DMS79 treated with DMSO at 0.1 percent for 48 hours (cell line): Measurements from ENCODE around the gene CR1.
"Not testable (repeated sequence)": the region's sequence is repeated elsewhere in the genome, so short reads cannot be mapped to it uniquely, and the experiment has no call there.

ENCODE experiments used
- DNase-seq: peaks from one replicate; lab custom pipeline; 2025; lab: John Stamatoyannopoulos, UW

The CR1 gene

DNA sequence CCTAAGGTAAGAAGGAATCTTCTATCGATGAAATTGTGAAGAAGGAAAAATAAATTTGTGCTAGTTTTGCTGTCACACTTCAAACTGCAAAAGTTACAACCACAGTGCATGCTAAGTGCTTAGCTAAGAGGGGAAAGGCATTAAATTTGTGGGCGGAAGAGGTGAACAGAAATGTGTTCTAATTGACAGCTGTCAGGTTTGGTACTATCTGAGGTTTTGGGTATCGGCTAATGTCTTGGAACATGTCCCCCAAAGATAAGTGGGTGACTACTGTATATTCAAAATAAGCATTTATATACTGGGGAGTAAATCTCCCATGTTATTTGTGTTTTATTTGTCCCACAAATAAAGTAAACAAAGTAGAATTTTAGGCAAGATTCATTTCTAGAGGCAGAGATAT is 8.0 kb downstream of the CR1 start:
- DNase-seq, result no peak

DNA sequence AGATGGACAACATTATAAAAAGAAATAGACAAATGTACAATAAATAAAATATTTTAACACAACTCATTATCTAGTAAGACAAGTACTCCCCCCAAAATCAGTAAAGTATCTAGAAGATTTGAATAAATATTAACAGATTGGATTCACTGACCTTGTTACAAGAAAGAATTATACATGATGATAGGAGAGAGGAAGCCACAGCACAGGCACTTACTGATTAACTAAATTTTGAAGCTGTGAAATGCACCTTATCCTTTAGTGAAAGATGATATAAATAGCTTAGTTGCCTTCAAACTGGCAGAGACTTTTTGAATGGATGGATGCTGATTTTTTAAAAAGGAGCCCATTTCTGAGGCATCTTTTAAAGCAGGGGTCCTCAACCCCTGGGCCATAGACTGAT is 8.5 kb downstream of the CR1 start:
- DNase-seq, result no peak

DNA sequence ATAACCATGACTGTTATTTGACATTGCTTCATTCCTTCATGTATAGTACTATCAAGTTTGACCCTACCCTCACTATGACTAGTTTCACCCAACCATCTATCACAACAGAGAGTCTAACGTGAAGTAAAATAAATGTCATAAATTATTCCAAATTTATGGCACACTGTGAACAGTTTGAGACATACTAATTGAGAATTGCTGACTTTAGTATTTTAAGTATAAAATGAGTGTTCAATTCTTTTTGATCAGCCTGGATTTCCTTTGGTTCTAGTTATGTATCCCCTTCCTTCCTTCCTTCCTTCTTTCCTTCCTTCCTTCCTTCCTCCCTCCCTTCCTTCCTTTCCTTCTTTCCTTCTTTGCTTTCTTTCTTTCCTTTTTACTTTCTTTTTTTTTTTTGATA is 14.5 kb downstream of the CR1 start:
- DNase-seq, result no peak

DNA sequence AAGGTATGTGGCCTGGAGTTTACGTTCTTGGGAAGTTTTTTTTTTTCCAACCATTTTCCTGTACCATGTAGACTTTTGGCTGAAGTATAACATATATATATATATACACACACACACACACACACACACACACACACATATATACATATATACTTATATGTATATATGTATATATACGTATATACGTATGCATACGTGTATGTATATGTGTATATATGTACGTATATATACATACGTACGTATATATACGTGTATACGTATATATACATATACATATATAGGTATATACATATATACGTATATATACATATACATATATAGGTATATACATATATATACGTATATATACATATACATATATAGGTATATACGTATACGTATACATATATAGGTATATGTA is 18.9 kb downstream of the CR1 start:
- no peak for DNase-seq

DNA sequence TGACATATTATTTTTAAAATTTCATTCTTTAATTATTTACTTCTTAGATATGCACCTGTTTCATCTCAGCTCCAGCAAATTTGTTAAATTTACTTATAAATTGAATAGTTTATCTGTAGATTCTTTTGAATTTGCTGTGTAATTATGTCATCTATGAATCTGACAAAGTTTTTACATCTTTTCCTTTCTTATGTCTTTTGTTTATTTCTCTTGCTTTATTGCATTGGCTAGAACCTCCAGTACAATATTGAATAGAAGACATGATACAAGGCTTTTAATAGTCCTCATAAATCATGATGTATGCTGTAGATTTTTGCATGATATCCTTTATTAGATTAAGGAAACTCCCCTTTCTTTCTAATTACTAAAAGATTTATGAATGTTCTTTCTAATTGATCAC is 20.8 kb downstream of the CR1 start:
- DNase-seq, result no peak

DNA sequence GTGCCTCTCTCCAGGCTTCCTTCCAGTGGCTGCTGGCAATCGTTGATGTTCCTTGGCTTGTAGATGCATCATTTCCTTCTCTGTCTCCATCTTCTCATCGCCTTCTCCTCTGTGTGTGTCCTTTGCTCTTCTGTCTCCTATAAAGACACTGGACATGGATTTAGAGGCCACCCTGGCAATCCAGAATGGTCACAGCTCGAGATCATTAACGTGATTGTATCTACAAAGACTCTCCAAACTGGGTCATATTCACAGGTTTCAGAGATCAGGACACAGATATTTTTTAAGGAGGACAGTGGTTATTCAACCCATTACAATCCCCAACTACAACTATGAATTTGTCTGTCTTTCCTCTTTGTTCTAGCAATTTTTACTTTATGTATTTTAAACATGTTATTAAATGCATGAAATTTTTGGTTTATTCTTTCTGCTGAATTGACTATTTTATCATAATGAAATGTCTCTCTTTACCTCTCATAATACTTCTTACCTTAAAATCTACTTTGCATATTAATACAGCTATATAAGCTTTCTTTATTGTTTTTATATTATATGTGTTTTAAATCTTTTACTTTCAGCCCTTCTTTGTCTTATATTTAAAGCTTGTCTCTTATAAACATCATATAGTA is 22.8 kb downstream of the CR1 start:
- no peak for DNase-seq

DNA sequence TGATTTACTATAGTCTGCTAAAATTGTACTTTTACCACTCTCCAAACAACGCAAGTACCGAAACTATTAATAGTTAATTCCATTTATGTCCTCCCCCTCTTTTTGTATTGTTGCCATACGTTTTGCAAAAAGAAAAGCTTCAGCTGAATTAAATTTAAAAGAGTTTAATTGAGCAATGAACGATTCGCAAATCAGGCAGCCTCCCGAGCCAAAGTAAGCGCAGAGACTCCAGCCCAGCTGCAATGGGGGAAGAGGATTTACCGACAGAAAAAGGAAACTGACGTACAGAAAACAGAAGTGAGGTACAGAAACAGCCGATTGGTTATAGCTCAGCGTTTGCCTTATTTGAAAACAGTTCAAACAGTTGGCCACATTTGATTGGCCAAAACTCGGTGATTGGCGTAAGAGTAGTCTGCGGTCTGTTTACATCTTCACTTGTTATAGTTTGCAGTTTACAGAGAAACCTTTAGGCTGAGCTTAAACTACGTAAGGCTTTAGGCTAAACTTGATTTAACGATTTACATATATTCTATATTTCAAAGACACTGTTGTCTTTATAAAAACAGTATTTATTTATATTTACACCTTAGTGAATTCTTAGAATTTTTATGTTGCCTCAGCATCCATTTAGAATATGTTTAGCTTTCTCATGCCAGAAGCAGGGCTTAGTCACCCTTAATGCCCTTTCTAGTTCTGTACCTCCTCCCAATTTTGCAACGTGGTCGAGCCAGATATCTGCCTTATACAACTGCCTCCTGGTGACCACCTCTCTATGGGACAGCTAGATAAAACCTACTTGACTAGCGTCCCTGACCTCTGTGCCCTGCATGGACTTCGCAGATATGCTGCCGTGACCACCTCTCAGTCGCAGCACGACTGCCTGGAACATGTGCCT is 23.8 kb downstream of the CR1 start:
- DNase-seq, result no peak

DNA sequence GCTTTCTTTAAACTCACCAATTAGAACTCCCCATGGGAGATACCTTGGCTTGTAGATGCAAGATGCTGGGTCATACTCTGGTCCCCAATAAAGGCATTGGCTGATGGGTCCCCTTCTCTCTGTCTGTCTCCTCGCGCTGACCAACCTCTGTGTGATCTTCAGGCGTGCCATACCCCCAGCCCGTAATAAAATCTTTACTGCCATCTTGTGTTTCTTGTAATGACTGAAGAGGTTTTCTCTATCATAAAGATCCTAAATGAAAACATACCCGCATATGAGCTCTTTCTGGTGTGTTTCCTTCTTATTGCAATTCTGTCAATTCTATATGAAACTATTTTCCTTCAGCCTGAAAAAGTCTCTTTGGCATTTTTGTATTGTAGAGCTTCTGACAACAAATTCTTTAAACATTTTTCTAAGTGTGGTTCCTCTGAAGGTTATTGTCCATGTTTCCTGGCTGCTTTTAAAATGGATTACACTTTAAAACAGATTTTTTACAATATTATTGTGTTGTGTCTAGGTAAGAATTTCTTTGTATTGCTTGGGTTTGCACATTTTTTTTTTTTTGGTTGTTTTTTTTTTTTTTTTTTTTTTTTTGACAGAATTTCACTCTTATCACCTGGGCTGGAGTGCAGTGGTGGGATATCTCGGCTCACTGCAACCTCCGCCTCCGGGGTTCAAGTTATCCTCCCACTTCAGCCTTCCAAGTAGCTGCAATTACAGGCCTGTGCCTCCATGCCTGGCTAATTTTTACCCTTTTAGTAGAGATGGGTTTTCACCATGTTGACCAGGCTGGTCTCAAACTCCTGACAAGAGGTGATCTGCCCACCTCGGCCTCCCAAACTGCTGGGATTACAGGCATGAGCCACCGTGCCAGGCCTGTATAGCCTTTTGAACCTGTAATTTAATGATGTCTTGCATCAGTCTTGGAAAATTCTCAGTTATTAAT is 24.7 kb downstream of the CR1 start:
- not testable (repeated sequence) for DNase-seq

DNA sequence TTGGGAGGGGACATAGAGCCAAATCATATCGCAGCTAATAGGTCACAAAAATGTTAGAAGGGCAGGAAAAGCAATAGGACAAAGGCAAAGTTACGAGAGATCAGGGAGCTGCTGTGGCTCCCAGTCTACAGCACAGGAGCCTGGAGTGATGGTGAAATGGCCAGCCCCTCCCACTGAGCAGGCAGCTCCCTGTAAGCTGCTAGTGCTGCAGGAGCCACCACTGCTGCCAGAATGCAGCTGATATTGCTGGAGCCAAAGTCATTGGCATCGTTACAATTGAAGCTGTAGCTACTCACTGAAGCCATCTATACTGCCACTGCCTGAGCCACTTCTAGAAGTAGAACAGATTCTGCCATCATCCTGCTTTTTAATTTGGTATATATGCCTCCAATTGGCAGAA is 29.3 kb downstream of the CR1 start:
- DNase-seq, result not testable (repeated sequence)

DNA sequence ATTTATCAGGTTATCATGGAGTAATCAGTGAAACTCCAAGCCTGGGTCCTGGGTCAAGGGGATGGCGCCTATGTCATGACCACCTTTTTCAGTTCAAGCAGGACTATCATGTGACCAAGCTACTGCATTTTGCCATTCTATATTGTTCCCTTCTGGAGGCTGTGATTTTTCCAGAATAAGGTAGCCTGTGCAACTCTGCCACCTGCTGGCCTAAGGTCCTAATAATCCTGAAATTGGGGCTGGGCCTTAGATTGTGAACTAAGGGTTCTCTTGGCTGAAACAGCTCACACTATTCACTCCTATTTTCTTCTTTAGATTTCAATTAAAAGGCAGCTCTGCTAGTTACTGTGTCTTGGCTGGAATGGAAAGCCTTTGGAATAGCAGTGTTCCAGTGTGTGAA is 32.4 kb downstream of the CR1 start:
- DNase-seq, result not testable (repeated sequence)

DNA sequence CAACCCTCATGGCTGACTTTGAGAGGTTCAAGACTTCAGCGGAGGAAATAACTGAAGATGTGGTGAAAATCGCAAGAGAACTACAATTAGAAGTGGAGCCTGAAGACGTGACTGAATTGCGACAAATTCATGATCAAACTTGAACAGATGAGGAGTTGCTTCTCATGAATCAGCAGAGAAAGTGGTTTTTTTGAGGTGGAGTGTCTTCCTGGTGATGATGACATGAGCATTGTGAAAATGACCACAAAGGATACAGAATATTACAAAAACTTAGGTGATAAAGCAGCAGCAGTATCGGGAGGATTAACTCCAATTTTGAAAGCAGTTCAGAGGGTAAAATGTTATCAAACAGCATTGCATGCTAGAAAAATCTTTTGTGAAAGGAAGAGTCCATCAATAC is 40.3 kb downstream of the CR1 start:
- not testable (repeated sequence) for DNase-seq

DNA sequence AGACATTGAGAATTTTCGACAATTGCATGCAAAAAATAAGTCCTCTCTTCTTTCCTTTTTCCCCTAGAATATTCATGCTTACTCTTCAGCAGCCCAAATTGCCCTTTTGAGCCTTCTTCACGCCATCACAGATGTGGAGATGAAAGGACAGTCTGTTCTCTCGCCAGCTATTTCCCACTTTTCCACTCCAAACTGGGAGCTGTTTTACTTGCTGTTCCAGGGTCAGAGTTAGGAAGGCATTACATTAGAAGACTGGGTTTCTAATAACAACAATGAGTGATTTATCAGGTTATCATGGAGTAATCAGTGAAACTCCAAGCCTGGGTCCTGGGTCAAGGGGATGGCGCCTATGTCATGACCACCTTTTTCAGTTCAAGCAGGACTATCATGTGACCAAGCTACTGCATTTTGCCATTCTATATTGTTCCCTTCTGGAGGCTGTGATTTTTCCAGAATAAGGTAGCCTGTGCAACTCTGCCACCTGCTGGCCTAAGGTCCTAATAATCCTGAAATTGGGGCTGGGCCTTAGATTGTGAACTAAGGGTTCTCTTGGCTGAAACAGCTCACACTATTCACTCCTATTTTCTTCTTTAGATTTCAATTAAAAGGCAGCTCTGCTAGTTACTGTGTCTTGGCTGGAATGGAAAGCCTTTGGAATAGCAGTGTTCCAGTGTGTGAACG is 50.9 kb downstream of the CR1 start:
- DNase-seq, result not testable (repeated sequence)

DNA sequence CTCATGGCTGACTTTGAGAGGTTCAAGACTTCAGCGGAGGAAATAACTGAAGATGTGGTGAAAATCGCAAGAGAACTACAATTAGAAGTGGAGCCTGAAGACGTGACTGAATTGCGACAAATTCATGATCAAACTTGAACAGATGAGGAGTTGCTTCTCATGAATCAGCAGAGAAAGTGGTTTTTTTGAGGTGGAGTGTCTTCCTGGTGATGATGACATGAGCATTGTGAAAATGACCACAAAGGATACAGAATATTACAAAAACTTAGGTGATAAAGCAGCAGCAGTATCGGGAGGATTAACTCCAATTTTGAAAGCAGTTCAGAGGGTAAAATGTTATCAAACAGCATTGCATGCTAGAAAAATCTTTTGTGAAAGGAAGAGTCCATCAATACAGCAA is 58.9 kb downstream of the CR1 start:
- DNase-seq, result not testable (repeated sequence)

DNA sequence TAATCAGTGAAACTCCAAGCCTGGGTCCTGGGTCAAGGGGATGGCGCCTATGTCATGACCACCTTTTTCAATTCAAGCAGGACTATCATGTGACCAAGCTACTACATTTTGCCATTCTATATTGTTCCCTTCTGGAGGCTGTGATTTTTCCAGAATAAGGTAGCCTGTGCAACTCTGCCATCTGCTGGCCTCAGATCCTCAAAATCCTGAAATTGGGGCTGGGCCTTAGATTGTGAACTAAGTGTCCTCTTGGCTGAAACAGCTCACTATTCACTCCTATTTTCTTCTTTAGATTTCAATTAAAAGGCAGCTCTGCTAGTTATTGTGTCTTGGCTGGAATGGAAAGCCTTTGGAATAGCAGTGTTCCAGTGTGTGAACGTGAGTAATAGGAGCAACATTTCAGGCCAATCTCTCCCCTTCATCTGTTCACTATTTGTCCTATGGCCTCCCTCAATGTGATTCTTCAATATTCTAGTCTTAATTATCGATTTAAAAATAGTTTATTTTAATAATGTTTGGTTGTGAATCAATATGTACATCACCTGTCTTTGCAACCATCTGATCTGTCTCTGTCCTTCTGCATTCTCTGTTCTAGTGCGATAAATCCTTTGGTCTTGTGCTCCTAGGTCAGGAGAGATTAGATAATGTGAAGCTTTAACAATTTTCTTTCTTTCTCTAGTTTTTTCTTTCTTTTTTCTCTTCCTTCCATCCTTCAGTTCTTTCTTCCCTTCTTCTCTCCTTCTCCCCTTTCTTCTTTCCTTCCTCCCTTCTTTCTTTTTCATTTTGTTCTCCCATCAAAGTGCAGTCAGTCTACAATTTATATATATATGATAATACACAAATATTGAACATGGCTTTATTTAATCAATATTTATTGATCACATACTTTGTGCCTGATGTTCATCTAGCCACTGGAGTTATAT is 69.8 kb downstream of the CR1 start:
- DNase-seq, result no peak

DNA sequence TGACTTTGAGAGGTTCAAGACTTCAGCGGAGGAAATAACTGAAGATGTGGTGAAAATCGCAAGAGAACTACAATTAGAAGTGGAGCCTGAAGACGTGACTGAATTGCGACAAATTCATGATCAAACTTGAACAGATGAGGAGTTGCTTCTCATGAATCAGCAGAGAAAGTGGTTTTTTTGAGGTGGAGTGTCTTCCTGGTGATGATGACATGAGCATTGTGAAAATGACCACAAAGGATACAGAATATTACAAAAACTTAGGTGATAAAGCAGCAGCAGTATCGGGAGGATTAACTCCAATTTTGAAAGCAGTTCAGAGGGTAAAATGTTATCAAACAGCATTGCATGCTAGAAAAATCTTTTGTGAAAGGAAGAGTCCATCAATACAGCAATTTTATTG is 76.0 kb downstream of the CR1 start:
- not testable (repeated sequence) for DNase-seq

DNA sequence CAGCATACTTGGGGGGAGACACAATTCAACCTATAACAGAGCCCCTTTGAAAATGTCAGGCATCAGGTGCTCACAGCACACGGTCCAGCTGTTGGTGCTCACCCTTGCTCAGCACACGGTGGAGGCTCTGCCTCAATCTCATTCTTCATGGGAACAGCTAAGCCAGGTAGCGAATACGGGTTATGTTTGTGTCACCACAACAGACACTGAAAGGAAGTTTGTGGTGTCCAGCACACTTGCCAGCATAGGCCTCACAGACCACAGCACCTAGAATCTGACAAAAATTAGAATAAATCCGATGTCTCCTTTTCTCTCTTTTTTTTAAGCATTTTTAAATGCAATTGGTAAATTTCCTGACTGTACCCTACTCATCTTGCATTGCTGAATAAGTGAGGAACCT is 77.1 kb downstream of the CR1 start:
- not testable (repeated sequence) for DNase-seq

DNA sequence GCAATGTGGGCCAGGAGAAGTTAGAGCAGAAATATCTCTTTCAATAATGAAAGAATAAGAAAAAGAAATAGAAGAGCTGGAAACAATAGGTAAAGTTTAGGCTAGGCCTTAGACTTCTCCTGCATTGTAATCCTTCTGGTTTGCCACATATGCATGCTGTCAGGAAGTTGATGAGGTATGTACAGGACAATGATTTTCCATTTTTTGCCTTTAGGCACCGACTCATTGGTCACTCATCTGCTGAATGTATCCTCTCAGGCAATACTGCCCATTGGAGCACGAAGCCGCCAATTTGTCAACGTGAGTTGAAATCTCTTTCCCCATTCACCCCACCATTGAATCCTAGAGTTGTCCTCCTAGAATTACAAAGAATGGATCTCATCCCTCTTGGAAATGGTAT is 79.4 kb downstream of the CR1 start:
- not testable (repeated sequence) for DNase-seq

DNA sequence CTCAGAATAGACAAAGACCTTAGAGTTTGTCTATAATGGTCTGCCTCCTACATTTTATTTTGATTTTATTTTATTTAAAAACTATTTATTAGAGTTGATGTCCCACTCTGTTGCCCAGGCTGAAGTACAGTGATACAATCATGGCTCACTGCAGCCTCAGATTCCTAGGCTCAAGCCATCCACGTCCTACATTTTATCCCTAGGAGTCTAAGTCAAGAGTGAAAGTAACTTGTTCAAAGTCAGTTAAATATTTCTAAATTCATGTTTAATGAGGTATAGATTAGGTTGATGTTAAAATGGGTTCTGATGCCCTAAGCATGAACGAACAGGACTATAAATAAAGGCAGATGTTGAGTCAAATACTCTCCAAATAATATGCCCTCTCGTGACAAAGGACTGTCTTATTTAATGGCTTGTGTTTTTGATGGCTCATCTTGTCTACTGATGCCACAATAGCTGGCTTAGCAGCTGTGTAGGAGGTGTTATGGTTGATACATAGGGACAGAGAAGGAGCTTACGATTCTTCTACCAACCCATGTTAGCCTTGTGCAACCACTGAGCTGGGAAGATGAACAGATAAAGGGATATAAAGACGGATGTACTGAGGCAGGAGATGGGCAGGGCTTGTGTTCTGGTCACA is 83.0 kb downstream of the CR1 start:
- DNase-seq, result no peak

DNA sequence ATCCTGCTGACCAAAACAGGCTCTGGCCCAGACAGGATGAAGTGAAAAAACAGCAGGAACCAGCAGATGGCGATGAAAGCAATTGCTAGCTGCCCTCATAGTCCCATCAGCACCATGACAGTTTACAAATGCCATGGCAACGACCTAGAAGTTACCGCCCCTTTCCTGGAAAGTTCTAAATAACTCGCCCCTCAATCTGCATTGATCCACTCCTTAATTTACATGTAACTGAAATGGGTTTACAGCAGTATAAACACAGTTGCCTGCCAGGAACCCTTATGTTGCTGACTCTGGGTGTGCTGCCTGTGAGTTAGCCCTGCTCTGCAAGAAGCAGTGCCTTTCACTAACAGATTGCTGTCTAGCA is 83.5 kb downstream of the CR1 start:
- DNase-seq, result no peak

DNA sequence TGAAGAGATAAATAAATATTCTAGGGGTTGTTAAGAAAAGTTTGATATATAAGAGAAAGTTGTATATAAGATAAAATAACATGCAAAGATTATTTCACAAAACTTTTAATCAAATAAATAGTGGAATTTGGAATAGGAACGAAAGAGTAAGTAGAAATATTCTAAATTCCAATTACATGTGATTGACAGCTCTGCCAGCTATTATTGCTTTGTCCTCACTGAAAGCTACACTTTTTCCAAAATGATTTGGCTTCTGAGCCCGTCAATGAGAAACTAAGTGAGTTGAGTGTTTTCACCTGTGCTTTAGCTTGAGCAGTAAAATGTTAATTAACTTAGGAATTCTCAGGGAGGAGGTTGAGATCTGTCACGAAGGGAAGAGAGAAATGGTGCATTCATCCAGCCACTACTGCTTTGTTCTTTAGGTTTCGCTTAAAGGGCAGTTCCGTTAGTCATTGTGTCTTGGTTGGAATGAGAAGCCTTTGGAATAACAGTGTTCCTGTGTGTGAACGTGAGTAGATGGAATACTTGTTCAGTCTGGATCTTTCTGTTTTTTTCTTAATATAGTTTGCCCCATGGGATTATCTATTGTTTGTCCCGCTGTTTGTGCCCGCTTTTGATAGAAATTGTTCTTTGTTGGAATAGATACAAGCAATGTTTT is 85.7 kb downstream of the CR1 start:
- no peak for DNase-seq
